HG02588 (cell line): ENCODE measurements around the gene SPTSSB.

Experiments used
- ATAC-seq: cut with Tn5 transposase; IDR thresholded peaks from one replicate; pipeline ENCODE4 v1.9.1; 2021; ENCODE audit warnings: mild to moderate bottlenecking, moderate library complexity; ENCODE audit not compliant: unreplicated experiment

The SPTSSB gene

DNA sequence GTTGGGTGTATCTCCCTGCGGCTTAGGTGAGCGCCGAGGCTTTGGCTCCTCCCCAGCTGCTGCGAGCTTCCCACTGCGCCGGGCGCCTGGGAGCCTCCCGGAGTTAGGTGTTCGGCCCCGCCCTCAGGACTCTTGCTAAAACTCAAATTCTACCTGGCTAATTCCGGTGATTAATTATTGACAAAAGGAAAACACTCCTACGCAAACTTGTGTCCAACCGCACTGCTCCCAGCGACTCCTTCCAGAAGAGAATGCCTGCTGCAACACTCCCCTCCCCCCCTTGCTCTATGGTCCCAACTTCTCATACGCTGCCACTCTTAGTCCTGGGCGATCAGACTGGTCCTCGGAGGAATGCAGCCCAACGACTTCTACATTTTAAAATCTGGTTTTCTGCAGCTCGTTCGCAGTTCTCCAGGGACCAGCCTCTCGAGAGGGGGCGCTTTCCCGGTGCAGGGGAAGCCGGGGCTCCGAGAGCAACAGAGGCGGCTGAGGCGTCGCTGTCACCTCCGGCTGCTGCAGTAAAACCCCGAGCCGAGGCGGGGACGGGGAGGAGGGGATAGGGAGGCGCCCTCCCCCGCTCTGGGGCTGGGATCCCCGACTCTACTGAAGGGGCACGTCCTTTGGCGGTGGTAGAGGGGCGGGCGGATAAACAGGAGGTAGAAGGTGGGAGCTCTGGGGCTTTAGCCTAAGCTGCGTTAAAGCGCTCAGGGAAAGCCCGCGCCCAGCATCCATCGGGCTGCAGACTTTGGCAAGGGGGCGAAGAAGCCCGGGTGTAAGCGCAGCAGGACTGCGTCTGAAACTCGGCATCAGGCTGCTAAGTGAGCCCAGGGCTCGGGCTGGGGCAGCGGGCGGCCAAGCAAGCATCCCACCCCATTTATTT is at the start of gene SPTSSB:
Gene SPTSSB, minus strand, starts transcription at position 77 of the 880 bp plus-strand sequence. CDS start 25,194 bp downstream, outside the sequence.
- peak; percentile 49 for ATAC-seq

GRCh38 chr3:161420746-161421145 is 49.4 kb upstream of the SPTSSB start:
- no peak for ATAC-seq

DNA sequence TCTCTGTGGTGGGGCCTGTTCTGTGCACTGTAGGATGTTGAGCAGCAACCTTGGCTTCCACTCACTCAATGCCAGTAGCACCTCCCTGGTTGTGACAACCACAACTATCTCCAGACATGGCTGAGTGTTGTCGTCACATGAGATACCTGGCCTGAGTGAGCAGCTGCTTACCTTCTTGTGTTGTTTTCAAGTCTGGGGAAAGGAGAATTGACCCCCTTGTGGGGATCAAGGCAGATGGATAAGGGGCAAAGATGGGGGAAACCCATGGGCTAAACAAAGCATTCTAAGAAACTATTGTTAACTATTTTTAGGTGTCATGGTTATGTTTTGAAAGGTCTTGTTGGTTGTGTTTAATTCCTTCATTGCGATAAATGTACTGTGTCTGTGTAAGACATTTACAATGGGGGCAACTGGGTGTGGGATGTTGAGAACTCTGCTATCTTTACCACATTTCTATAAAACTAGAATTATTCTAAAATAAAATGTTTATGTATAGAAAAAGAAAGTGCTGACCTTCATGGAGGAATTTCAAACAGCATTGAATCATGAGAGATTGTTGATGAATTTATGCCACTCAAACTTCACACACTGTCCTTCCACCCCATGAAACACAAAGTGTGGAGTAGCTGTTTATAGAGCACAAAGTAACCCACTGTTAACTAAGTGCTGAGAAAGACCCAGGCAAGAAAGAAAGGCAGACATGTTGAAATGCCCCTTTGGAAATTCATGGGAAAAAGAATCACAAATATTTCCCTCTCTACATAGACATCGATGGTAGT is 48.4 kb upstream of the SPTSSB start:
- no peak for ATAC-seq

GRCh38 chr3:161415506-161416231 is 44.4 kb upstream of the SPTSSB start:
- no peak for ATAC-seq

GRCh38 chr3:161414907-161415306 is 43.6 kb upstream of the SPTSSB start:
- no peak for ATAC-seq

GRCh38 chr3:161413855-161414210 is 42.5 kb upstream of the SPTSSB start:
- ATAC-seq: no peak

DNA sequence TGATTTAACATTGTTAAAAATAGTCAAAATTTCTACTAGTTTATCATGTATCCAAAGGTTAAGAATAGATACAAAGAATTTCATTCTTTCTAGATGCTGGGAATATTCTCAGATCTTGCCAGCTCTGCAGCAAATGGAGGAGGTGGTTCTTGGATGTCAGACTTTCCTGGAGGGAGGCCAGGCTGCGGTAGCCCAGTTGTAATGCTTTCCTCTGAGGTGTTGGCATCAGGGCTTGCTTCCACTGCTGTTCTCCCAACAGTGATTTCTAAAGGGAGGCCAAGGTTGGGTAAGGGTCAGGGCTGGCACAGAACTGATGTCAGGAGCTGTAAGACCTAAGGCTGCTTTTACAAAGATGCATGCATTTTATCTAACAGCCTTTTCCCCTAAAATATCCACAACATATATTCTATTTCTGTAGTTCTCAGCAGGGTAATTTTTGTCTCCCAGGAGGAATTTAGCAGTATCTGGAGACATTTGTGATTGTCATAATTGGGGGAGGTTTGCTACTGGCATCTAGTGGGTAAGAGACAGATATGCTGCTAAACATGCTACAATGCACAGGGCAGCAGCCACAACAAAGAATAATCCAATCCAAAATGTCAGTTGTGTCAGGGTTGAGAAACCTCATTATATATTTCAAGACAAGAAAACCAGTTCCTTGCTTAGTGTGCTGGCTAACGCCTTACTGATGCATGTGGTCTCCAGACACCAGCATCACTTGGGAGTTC is 42.0 kb upstream of the SPTSSB start:
- no peak for ATAC-seq

DNA sequence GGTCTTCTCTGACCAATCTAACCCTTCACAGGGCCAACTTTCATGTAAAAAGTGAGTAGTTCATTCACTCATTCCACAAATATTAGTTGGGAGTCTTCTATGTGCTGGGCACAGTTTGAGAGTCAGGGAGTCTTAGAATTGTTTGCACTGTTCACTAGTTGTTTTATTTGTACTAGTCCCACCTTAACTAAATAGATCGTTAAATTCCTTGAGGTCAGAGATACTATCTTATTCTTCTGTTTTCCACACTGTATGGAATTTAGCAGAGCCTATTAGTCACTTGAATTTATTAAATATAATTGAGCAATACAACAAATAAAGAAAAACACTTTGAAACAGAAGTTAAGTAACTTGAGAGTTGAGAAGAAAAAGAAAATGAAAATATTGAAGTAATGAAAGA is 40.8 kb upstream of the SPTSSB start:
- no peak for ATAC-seq

DNA sequence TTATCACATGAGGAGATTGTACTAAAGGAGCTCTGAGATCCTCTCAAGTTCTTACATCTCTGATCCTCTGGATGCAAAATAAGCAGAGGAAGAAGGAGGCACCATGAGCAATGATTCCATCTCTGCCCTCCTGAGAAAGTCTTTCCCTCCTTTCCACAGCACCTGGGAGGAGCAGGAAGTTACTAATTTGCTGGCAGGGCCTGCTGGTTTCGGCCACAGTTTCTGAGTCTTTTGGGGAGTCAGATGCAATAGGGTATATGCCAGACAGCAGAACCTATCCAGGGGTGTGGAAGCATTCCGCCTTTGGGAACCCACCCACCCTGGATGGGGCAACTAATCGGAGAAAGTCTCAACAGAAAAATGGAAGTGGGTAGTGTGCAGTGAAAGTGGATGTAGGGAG is 38.5 kb upstream of the SPTSSB start:
- no peak for ATAC-seq

DNA sequence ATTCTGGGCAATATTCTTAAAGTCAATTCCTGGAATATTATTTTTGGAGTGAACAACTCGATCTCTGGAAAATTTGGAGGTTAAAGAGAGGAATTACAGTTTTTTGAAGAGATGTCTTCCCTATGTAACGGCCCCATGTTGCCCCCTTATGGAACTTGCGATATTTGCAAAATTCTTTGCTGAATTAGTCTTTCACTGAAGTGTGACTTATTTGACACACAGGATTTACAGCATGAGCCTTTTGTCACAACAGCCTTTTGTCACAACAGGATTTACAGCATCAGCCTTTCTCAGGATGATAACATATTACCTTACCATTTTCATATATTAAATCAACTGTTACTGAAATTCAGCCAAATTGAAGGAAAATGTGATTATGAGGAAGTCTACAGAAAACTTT is 37.8 kb upstream of the SPTSSB start:
- no peak for ATAC-seq

GRCh38 chr3:161406594-161407555 is 35.6 kb upstream of the SPTSSB start:
- no peak for ATAC-seq

GRCh38 chr3:161405836-161406235 is 34.5 kb upstream of the SPTSSB start:
- ATAC-seq: no peak

- no peak for ATAC-seq
Measured at GRCh38 chr3:161405087-161405486, 33.8 kb upstream of the SPTSSB start.

DNA sequence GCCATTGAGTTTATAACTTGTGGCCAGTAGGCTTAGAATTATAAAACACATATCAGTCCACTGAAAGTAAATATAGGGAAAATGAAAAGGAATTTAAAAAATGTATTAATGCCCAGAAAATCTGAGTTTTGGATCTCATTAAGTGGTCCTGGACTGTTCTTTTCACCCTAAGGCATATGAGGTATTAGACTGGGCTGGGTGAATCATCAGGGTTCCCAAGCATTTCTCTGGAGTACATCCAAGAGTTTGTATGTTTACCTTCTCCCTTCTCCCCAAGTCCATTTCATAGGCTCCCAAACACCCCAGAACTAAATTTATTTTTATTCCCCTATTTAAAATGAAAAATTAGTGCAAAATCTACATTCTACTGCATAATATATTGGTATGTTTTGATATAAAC is 31.9 kb upstream of the SPTSSB start:
- ATAC-seq: no peak

DNA sequence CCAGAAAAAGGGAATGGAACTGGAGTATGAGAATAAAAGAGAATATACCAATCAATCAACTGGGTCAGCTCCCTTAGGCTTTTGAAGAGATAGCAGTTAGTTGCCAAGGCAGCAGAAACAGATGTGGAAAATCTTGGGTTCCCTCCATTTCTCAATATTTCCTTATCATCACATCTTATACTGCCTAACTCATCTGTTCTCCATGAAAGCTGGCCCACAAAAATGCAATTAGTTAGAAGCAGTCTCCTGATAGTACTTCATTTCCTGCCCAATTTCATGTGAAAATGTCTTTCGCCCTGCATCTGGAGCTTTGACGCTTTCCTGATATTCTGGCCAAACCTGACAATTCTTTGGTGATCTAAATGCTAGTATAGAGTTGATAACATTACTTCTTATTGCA is 30.1 kb upstream of the SPTSSB start:
- ATAC-seq: no peak

DNA sequence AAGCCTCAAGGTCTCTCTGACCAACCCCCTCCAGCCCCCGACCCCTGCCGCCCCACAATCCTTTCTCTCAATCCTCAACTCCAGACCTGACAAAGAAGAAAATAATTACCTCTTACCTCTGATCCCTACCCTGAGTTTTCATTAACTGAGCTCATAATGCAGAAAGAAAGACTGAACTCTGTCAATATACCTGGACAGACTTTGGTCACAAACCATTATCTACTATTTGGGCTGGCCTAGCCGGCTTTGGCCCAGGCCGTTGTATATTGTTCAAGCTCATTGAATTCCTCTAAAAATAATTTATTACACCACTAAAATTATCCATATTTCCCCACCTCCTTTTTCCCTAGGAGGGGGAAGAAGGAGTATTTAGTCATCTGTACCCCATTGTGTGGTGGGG is 29.3 kb upstream of the SPTSSB start:
- no peak for ATAC-seq

- no peak for ATAC-seq
Measured at GRCh38 chr3:161395115-161396012, 24.0 kb upstream of the SPTSSB start.

- ATAC-seq: no peak
Measured at GRCh38 chr3:161393803-161394202, 22.5 kb upstream of the SPTSSB start.

GRCh38 chr3:161393310-161393709 is 22.0 kb upstream of the SPTSSB start:
- no peak for ATAC-seq
